ENCODE results near the gene APCDD1L.

DNA sequence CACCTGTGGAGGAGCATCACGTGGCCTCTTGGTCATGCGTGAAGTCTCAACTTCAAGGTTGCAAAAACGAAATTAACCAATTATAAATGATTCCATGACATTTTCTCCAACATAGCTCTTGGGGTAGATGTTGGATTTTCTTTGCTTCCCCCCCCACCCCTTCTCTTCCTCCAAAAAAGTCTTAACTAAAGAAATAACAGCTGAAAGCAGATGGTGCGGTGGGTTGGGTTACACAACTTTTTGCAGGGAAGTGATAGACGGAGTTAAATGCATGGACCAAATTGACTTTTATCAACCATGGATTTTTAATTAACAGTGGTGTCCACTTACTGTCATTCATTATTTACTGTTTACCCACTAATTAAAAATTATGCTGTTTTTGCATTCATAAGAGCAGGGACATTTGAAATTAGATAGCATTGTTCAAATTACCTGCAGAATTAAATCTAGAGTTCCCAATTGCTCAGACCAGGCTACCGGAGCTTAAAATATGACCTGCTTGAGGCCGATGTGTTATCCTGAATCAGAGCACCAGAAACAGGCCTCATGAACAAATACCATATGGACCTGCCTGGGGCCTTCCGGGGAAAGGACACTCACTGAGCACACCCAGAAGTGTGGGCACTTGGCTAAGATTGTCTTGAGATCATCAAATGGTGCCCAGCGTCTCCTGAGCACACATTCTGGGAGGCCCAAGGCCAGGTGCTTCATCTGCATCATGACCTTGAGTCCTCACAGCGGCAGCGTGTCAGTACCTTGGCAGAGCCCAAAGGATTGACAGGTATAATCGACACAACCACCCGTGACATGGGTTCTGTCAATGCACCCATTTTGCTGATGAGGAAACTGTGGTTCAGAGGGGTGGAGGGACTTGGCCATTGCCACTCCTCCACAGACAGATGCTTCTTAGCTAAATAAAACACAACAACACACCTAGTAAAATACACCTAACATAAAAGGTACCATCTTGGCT lies 41.5 kb downstream of the APCDD1L start:
- TF ChIP-seq, protein P1, sequence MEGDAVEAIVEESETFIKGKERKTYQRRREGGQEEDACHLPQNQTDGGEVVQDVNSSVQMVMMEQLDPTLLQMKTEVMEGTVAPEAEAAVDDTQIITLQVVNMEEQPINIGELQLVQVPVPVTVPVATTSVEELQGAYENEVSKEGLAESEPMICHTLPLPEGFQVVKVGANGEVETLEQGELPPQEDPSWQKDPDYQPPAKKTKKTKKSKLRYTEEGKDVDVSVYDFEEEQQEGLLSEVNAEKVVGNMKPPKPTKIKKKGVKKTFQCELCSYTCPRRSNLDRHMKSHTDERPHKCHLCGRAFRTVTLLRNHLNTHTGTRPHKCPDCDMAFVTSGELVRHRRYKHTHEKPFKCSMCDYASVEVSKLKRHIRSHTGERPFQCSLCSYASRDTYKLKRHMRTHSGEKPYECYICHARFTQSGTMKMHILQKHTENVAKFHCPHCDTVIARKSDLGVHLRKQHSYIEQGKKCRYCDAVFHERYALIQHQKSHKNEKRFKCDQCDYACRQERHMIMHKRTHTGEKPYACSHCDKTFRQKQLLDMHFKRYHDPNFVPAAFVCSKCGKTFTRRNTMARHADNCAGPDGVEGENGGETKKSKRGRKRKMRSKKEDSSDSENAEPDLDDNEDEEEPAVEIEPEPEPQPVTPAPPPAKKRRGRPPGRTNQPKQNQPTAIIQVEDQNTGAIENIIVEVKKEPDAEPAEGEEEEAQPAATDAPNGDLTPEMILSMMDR (IDR thresholded peaks at IDR 0.05), result no peak
- no peak for TF ChIP-seq ZFX (IDR thresholded peaks at IDR 0.05; ENCODE audit: borderline replicate concordance)

Measured in 22Rv1 (cell line).